SK-N-MC (cell line): ENCODE measurements around the gene TTC29.
"Not testable (repeated sequence)": the region's sequence is repeated elsewhere in the genome, so short reads cannot be mapped to it uniquely, and the experiment has no call there.

ENCODE experiments used
- EZH2 ChIP-seq: fragments of 200-600 bp; sonication (generic); IDR thresholded peaks from one replicate; pipeline ENCODE4 v1.6.1; 2017; ENCODE audit warnings: antibody characterized with exemption
- POLR2AphosphoS5 ChIP-seq: IDR thresholded peaks from 2 replicates; pipeline ENCODE4 v1.6.1; 2012; ENCODE audit warnings: mild to moderate bottlenecking, low read depth, low read length, borderline replicate concordance

GRCh38 chr4:146822980-146823379 is 122.7 kb downstream of the TTC29 start:
- TF ChIP-seq EZH2, POLR2AphosphoS5: not testable (repeated sequence)
